HepG2 (cell line): ENCODE data around the gene GREM1. TPM values are rescaled to one million over a fixed set of nuclear protein-coding genes. Genes with fewer than 3 reads are reported as not detected.

ENCODE experiments used
- ATAC-seq: fragments of 200-7000 bp; cut with Tn5 transposase; 3 replicates; pipeline ENCODE4 v1.9.1; 2020; ENCODE audit warnings: mild to moderate bottlenecking, moderate library complexity
- BruUV-seq: library from RNA; stranded (reverse); fragments of 400-500 nt; replicated peaks from 2 replicates; lab custom pipeline; 2021; lab: Mats Ljungman, UMichigan
- CTCF ChIA-PET: fragments of 300-600 bp; formaldehyde crosslinking; extraction: SDS; loops from one replicate; lab custom pipeline; 2021; ENCODE audit warnings: low total read pairs, inconsistent platforms, low intra/inter-chr PET ratio; lab: Yijun Ruan, JAX
- POLR2A ChIA-PET: fragments of 350-600 bp; sonication (Branson Sonifier 250); formaldehyde crosslinking; loops from one replicate; lab custom pipeline; 2020; ENCODE audit warnings: antibody characterized with exemption, inconsistent platforms; lab: Yijun Ruan, JAX
- DNase-seq: peaks from one replicate; pipeline ENCODE4 v3.0.0-alpha.2; 2015; ENCODE audit warnings: low spot score
- FAIRE-seq: peaks from 3 replicates; lab custom pipeline; 2011; peaks lifted over from hg19 to GRCh38; lab: Jason Lieb, UNC
- H2AFZ ChIP-seq: one replicate; pipeline ENCODE4 v1.6.1; 2011; ENCODE audit warnings: low read length, inconsistent platforms
- H3K27ac ChIP-seq: fragments of 300-600 bp; 3 replicates; pipeline ENCODE4 v1.8.0; 2011; ENCODE audit warnings: mixed run types, mild to moderate bottlenecking, mixed read lengths, low read length, inconsistent platforms; ENCODE audit not compliant: insufficient read depth; ENCODE audit errors: extremely low read length
- H3K27me3 ChIP-seq, 2 experiments: fragments of 200-600 bp in 1 of 2; 2 replicates in 1 of 2; 3 replicates in 1 of 2; pipeline versions ENCODE4 v1.6.0 to v1.8.0; 2011; ENCODE audit warnings: low read length in 2 of 2, mild to moderate bottlenecking in 2 of 2, moderate library complexity in 2 of 2, inconsistent platforms in 1 of 2; ENCODE audit not compliant: insufficient read depth in 2 of 2, control insufficient read depth in 1 of 2
- H3K36me3 ChIP-seq, 2 experiments: fragments of 200-600 bp in 1 of 2; replicated peaks in 1 of 2; 2 replicates in 1 of 2; 3 replicates in 1 of 2; pipeline versions ENCODE4 v1.5.1 to v1.8.0; 2011; ENCODE audit warnings: low read length in 2 of 2, inconsistent platforms in 1 of 2; ENCODE audit not compliant: insufficient read depth in 2 of 2, control insufficient read depth in 1 of 2
- H3K4me1 ChIP-seq: 2 replicates; pipeline ENCODE4 v1.5.1; 2012; ENCODE audit warnings: low read length, inconsistent platforms; ENCODE audit not compliant: insufficient read depth
- H3K4me2 ChIP-seq: 2 replicates; pipeline ENCODE4 v1.6.0; 2011; ENCODE audit warnings: low read depth, low read length, inconsistent platforms
- H3K4me3 ChIP-seq, 3 experiments: fragments of 200-600 bp in 1 of 3; sonication (generic), shearing (Covaris generic) in 1 of 3; replicated peaks in 1 of 3; 2 replicates each; pipeline ENCODE4 v1.5.1; 2011 to 2016; ENCODE audit warnings: low read length in 3 of 3, inconsistent platforms in 2 of 3, low read depth in 2 of 3, mild to moderate bottlenecking in 2 of 3, control low read depth in 1 of 3, mixed read lengths in 1 of 3; ENCODE audit not compliant: insufficient read depth in 1 of 3
- H3K79me2 ChIP-seq: one replicate; pipeline ENCODE4 v1.6.1; 2011; ENCODE audit warnings: low read length, inconsistent platforms; ENCODE audit not compliant: insufficient read depth
- H3K9ac ChIP-seq: 2 replicates; pipeline ENCODE4 v1.6.0; 2011; ENCODE audit warnings: mild to moderate bottlenecking, low read depth, low read length, inconsistent platforms; ENCODE audit not compliant: insufficient read depth
- H3K9me3 ChIP-seq: 2 replicates; pipeline ENCODE4 v1.5.1; 2012; ENCODE audit warnings: mild to moderate bottlenecking, low read length
- H4K20me1 ChIP-seq: 2 replicates; pipeline ENCODE4 v1.6.0; 2011; ENCODE audit warnings: inconsistent platforms, mild to moderate bottlenecking, low read length, moderate library complexity; ENCODE audit not compliant: insufficient read depth
- RCOR2 ChIP-seq: IDR thresholded peaks from 2 replicates; pipeline ENCODE4 v1.6.1; 2016; ENCODE audit warnings: missing biosample characterization, missing genetic modification reagents
- WGBS: methylation state at CpG from one replicate; pipeline ENCODE4 v1.1.6; 2017; ENCODE audit warnings: low lambda C conversion rate; 5-methylcytosine and 5-hydroxymethylcytosine counted together
- in situ Hi-C: cut with HindIII; loops from 2 replicates; pipeline ENCODE4 v1.10.0; 2017; ENCODE audit warnings: low pct_unique_long_range_greater_than_20kb; ENCODE audit not compliant: extremely low pct_ligation_motif_present
- intact Hi-C: fragments of 100-400 bp; cut with micrococcal nuclease; formaldehyde crosslinking; loops from one replicate; pipeline ENCODE4 v1.10.0; 2022; ENCODE audit not compliant: unreplicated experiment
- polyA plus RNA-seq, 8 experiments: library from polyadenylated mRNA; depleted of rRNA in 3 of 8; stranded (reverse) in 7 of 8; unstranded in 1 of 8; fragments of >200 nt; fragmentation: Illumina TruSeq in 4 of 8; extraction: Trizol in 4 of 8; gene quantifications; 2 replicates each; pipeline versions ENCODE4 v1.2.1 to v1.2.3, GENCODE V29; 2011 to 2016; ENCODE audit warnings: low read depth in 4 of 8, missing spikeins in 1 of 8, mixed read lengths in 1 of 8; ENCODE audit not compliant: insufficient read depth in 1 of 8
- total RNA-seq, 5 experiments: library from RNA; depleted of rRNA; stranded (reverse); fragments of >200 nt; fragmentation: Illumina TruSeq; extraction: Trizol; gene quantifications; 2 replicates each; pipeline ENCODE4 v1.2.3, GENCODE V29; 2016; ENCODE audit warnings: low read depth in 1 of 5
- TF ChIP-seq, protein P1 (sequence below): sonication (generic); formaldehyde crosslinking; IDR thresholded peaks from 2 replicates; pipeline ENCODE4 v1.4.0; 2020; ENCODE audit warnings: missing genetic modification reagents, borderline replicate concordance
- TF ChIP-seq, protein P2 (sequence below): sonication (generic); formaldehyde crosslinking; IDR thresholded peaks from 2 replicates; pipeline ENCODE4 v1.5.0; 2020; ENCODE audit warnings: mild to moderate bottlenecking, missing genetic modification reagents

The GREM1 gene
- total and polyA plus RNA-seq, 2 of the 13 experiments (the other 11 are each of a cell fraction or from before 2014, with no cell fraction given): 0.02 to 0.08 TPM

DNA sequence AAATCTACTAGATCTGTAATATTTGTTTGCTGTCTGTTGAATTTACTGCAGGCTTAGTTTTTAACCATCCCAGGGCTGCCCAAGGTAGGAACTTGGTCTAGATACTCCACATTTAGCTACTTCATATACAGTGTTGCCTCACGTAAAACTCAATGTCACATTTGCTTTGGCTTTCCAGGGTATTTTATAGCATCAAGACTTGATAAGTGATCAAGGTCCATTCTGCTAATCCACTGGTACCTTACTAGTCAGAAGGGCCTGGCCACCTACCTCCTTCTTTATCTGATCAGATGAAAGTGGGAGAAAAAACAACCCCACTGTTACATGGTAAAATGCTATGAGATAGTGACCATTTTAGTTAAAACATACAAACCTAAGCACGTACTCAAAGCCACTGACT is 25.5 kb upstream of the GREM1 start (continued):
- TF ChIP-seq, protein P1, sequence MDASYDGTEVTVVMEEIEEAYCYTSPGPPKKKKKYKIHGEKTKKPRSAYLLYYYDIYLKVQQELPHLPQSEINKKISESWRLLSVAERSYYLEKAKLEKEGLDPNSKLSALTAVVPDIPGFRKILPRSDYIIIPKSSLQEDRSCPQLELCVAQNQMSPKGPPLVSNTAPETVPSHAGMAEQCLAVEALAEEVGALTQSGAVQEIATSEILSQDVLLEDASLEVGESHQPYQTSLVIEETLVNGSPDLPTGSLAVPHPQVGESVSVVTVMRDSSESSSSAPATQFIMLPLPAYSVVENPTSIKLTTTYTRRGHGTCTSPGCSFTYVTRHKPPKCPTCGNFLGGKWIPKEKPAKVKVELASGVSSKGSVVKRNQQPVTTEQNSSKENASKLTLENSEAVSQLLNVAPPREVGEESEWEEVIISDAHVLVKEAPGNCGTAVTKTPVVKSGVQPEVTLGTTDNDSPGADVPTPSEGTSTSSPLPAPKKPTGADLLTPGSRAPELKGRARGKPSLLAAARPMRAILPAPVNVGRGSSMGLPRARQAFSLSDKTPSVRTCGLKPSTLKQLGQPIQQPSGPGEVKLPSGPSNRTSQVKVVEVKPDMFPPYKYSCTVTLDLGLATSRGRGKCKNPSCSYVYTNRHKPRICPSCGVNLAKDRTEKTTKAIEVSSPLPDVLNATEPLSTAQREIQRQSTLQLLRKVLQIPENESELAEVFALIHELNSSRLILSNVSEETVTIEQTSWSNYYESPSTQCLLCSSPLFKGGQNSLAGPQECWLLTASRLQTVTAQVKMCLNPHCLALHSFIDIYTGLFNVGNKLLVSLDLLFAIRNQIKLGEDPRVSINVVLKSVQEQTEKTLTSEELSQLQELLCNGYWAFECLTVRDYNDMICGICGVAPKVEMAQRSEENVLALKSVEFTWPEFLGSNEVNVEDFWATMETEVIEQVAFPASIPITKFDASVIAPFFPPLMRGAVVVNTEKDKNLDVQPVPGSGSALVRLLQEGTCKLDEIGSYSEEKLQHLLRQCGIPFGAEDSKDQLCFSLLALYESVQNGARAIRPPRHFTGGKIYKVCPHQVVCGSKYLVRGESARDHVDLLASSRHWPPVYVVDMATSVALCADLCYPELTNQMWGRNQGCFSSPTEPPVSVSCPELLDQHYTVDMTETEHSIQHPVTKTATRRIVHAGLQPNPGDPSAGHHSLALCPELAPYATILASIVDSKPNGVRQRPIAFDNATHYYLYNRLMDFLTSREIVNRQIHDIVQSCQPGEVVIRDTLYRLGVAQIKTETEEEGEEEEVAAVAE: no peak
- TF ChIP-seq RCOR2 (CRISPR knock-in tag): no peak

DNA sequence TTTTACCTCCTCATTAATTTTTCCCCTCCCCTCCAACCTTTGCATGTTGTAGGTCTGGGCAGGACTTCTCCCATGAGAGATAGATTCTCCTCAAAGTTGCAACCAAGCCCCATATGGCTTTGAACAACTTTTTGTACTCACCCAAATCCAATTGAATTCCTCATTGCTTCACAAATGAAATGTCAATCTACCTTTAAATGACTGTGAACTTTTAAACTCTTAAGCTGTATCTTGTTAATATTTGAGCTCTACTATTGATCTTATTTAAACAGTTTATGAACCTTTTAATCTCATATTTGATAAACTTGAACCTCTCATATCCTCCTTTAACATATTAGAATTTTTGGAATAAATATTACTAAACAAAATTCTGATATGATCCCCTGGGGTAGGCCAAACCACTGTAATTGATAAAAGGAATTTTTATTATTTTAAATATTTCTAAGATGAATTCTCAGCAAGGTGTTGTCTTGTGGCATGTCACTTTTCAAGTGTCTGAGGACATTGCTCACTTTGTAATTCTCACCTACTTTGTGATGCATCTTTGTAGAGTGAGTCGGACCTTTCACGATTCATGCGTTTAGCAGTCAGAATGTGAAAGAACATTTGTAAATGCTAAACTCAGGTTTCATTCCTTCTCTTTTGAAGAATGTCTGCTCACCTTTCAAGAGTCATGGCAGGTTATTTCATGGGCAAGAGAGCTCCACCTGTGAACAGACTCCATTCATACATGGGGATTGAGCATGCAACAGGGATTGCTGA is 23.4 kb upstream of the GREM1 start:
- in situ Hi-C loops: no loop called here
- TF ChIP-seq, protein P2, sequence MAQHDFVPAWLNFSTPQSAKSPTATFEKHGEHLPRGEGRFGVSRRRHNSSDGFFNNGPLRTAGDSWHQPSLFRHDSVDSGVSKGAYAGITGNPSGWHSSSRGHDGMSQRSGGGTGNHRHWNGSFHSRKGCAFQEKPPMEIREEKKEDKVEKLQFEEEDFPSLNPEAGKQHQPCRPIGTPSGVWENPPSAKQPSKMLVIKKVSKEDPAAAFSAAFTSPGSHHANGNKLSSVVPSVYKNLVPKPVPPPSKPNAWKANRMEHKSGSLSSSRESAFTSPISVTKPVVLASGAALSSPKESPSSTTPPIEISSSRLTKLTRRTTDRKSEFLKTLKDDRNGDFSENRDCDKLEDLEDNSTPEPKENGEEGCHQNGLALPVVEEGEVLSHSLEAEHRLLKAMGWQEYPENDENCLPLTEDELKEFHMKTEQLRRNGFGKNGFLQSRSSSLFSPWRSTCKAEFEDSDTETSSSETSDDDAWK (CRISPR knock-in tag): no peak
- FAIRE-seq: no peak
- H3K36me3 ChIP-seq: no peaks in the 10 kb centered on the region
- no peaks in the 10 kb centered on the region for H4K20me1 ChIP-seq
- BruUV-seq: no TSS peak
- ChIA-PET CTCF (no interaction called here), POLR2A (no interaction called here)
- H3K79me2 ChIP-seq: no peaks in the 10 kb centered on the region
- H3K27me3 ChIP-seq: no peaks in the 10 kb centered on the region; a peak in 1 of 5 replicates
- H3K9ac ChIP-seq: no peak overlapping the region
- no peak overlapping the region for H3K4me3 ChIP-seq
- H3K27ac ChIP-seq: no peak overlapping the region
- H3K4me2 ChIP-seq: no peak overlapping the region
- no peaks in the 10 kb centered on the region for H3K9me3 ChIP-seq
- intact Hi-C loops: no loop called here
- no peak for ATAC-seq
- 52% methylated on average over 3 of the region's 3 CpGs for WGBS
- no peak for DNase-seq
- peaks cover 8% of the 10 kb centered on the region; the same call in 1 of the 2 replicates for H3K4me1 ChIP-seq
- H2AFZ ChIP-seq: no peak overlapping the region
